CD4-positive, alpha-beta T cell treated with Interleukin-4 for 1 hour (primary cell): Measurements from ENCODE around the gene TMUB1.

Experiments
- DNase-seq, 2 donors: peaks; one replicate each; pipeline ENCODE4 v3.0.0-alpha.2; 2020 to 2022

The TMUB1 gene

DNA sequence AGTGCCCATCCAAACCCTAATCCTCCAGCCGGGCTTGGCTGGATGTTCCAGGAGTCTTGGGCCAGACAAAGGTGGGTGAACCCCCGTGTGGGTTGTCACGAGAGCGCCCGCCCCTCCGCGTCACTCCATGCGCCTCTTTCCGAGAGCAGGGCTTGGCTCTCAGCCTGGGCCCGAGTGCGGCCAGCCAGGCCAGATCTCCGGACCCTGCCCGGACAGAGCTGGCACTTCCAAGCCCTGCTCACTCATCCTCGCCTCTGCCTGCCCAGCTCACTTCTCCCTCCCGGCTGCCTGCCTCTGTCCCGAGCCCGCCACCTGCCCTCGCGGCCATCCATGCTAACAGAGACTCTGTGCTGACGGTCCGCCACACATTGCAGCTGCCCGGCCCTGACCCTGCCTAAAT is 37.6 kb upstream of the TMUB1 start:
- no peak for DNase-seq

- DNase-seq: no peak
Observed at GRCh38 chr7:151119902-151120301, 36.6 kb upstream of the TMUB1 start.

GRCh38 chr7:151119055-151119415 is 35.7 kb upstream of the TMUB1 start:
- DNase-seq: no peak

- DNase-seq: no peak
Observed at GRCh38 chr7:151118108-151119054, 35.1 kb upstream of the TMUB1 start.

DNA sequence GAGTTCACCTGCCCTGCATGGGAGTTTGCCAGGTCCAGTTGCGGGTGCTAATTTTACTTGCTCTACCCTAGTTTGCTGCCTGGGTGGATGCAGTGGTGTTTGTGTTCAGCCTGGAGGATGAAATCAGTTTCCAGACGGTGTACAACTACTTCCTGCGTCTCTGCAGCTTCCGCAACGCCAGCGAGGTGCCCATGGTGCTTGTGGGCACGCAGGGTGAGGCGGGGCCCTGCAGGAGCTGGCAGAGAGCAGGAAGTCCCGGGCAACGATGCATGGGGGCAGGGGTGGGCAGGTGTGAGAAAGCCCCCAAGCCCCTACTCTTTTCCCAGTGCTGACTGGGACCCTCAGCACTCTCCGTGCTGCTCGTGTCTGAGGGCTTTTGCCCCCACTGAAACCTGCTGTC is 34.3 kb upstream of the TMUB1 start:
- peak; percentile 28 to 50 for DNase-seq

DNA sequence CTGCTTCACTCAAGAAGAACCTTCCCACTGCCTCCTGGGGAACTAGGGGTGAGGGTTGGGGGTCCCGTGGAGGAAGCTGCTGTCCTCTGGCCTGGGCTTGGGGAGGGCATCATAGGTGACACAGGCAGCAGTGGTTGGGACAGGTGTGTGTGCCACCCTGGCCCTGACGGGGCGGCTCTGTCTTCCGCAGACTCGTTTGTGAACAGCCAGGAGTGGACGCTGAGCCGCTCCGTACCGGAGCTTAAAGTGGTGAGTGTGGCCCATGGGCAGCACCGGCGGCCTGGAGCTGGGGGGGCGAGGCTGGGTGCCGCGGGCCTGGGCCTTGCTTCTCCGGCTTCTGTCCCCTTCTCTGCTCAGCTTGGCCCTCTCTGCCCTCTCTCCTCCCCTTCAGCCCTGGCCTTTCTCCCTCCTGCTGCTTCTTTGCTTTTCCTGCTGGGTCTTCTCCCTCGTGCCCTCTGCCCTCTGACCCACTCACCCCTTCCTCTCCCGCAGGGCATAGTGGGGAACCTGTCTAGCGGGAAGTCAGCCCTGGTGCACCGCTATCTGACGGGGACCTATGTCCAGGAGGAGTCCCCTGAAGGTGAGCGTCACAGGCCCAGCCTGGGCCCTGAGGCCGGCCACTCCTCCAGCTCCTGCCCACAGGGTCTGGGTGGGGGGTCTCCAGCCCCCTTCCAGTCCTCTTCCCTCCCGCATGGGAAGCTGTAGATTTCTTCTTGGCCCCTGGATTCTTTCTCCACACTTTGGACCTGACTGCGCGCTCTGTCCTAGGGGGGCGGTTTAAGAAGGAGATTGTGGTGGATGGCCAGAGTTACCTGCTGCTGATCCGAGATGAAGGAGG is 33.5 kb upstream of the TMUB1 start:
- DNase-seq: no peak

GRCh38 chr7:151115836-151116418 is 32.6 kb upstream of the TMUB1 start:
- no peak for DNase-seq

DNA sequence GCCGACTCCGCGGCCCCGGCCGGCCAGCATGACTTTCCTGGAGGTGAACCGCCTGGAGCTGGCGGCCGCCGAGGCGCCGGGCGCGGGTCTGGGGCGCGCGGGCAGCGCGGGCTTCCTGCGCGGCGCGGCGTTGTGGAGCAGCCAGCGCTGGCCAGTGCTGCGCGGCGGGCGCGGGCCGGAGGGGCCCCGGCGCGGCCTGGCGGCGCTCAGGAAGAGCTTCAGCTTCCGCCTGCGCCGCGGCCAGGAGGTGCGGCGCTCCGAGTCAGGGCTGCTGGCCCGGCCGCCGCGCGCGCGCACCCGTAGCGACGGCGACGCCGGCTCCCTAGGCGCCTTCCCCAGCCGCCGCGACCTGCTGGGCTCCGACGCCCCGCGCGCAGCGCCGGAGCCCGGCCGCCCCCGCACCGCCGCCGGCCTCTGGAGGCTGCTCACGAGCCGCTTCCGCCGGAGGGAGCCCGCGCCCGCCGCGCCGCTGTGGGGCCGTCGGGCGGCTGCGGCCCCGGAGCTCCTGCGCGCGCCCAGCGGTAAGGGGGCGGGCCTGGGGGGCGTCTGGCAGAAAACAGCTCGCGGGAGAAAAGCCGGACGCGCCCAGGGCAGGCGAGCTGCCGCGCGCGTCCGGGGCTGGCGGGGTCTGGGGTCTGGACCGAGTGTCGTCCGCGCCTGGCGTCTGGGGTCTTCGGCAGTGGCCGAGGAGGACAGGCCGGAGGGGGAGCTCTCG is 32.0 kb upstream of the TMUB1 start:
- peak in 1 of 2 donors; percentile 22 for DNase-seq

DNA sequence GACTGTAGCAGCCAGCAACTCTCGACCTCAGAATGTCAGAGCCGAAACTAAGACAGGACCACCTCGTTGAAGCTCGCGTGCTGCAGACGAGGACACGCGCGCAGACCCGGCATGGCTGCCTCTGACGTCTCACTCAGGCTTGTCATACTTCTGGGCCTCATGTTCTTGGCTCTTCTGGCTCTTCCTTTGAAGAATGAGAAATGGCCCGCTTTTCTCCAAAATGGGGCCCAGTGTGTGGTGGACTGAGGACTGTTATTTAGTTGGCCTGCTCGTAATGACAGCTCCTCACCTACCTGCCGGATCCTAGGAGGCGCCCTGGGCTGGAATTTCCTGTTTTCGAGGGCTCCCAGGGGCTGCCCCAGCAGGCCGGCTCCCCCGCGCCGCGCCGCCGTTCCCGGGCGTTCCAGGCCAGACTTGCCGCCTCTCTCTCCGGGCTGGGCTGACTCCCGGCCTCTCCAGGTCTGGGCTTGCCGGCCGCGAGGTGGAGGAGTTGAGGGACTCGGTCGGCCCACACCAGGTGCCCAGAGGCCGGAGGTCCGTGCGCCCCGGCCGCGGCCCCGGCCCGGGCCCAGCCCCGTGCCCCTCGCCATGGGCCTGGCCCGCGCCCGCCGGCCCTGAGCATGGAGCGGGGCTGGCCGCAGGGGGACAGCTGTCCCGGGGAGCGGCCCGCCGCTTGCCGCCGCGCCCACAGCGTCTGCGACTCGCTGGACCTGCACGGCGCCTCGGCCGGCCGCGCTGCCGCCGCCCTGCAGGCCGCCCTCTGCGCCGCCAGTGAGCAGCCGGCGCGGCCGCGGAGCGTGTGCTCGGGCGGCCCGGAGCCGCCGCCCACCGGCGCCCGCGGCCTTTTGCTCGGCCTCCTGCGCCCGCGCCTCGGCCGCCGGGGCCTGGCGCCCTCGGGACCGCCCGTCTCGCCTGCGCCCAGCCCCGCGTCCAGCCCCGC is 31.1 kb upstream of the TMUB1 start:
- DNase-seq: no peak

DNA sequence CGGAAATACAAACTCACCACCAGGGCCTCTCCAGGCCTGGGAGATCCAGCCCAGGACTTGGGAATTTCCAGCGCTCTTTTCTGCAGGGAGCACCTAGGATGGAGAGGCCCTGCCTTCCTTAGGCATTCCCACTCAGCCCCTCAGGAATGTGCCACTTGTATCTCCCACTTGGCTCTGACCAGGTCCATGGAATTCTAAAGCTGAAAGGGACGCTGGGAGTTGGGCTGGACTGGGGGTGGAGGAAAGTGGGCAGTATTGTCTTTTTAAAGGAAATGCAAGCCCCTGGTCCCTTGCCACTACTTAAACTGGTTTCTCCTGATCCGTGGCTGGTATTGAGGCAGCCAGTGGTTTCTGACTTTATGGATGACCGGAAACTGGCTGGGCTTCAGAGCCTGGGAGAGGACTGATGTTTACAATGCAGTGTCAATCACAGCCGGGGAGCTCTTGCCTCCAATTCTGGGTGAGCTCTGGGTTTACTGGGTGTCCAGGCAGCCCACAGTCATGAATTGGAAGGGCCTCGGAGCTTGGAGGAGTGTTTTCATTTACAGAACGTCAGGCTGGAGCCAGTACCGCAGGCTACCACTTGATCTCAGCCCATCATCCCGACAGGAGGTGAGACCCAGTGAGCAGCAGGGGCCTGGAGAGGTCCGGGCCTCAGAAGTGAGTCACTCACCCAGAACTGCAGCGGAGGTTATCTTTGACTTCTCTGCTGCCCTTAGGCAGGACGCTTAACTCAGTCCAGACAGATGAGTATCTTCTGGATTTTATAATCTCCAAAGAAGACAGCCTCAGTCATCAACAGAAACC is 30.3 kb upstream of the TMUB1 start:
- DNase-seq: no peak

GRCh38 chr7:151110941-151111645 is 27.8 kb upstream of the TMUB1 start:
- peak; percentile 75 to 77 for DNase-seq

DNA sequence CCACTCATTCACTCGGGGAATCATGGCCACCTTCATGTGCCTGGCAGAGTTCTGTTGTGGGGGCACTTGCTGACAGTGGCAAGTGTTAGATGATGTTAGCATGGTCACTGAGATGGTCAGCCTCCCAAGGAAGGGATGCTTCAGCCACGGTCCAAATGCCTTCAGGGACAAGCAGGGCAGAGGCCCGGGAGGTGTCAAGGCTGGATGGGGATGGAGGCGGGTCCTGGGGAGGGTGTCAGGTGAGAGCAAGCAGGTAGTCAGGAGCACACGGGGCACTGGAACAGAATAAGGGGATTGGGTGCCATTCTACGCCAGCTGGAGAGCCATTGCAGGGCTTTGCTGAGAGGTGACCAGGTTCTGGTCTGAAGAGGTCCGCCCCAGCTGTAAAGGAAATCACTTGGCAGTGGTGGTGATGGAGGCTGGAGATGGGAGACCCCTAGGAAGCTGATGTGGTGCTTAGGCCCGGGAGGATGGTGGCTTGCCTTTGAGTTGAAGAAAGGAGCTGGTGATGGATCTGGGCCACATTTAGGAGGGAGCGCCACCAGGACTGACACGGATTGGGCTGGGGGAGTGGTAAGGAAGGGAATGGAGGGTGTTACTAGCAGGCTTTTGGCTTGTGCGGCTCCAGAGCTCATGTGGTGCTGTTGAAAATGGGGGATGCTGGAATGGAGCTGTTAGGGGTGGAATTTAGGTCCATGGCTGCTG is 27.1 kb upstream of the TMUB1 start:
- DNase-seq: no peak

DNA sequence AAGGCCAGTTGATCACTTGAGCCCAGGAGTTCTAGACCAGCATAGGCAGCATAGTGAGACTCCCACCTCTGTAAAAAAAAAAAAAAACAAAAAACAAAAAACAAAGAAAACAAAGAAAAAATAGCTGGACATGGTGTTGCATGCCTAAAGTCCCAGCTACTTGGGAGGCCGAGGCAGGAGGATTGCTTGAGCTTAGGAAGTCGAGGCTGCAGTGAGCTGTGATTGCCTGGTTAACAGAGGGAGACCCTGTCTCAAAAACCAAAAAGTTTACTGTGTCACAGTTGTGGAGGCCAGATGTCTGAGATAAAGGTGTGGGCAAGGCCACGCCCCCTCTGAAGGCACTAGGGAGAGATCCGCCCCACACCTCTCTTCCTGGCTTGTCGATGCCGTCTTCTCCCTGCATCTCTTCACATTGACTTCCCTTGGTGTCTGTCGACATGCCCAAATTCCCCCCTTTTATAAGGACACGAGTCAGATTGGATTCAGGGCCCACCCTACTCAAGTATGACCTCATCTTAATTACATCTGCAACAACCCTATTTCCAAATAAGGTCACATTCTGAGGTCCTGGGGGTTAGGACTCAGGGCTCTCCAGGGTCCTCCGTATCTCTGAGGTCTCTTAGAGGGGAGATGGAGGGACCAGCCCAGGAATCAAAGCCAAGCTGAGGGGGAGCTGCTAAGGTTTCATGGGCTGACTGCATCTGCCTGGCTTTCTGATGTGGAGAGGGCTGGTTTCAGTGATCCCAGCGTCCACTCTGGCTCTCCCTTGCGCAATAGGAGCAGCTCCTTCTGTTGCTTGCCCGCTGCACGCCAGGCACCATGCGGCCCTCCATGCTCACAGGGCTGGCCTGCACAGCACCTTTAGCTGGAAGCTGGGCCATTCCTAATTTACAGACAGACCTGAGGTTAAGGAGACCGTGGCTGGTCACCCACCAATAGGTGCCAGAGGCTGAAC is 26.1 kb upstream of the TMUB1 start:
- DNase-seq: no peak

GRCh38 chr7:151107882-151108281 is 24.6 kb upstream of the TMUB1 start:
- no peak for DNase-seq

DNA sequence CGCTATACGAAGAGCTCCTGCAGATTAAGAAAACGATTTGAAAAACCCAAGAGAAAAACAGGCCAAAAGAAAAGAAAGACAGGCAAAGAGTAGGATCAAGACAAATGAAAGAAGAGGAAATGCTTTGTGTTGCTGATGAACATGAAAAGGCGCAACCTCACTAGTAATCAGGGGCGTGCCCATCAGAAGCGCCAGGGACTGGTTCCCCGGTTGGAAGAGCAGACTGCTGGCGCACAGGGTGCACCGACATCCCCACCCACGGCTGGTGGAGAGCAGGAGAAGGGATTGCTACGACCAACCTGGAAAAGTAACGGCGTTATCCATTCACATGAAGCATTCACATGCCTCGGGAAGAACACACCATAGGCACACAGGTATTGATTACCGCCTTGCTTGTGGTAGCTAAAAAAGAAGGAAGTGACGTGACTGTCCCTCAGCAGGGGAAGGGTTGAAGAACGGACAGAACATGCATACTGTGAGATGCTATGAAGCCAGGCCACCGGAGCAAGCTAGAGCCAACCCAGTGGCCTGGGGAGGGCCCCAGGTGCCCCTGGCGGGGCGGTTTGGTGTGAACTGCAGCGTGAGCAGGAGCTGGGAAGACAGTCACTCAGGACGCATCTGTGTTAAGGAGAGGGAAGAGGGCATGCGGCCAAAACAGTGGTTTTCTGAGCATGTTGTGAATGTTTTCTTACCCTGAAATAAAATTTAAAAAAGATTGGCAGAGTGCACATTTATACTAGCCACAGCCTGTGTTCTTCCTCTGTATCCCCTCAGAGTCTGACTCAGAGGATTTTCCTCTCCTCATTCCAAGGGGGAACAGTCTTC is 21.3 kb upstream of the TMUB1 start:
- DNase-seq: no peak

- DNase-seq: no peak
Observed at GRCh38 chr7:151103973-151104372, 20.7 kb upstream of the TMUB1 start.

- no peak for DNase-seq
Observed at GRCh38 chr7:151102991-151103390, 19.7 kb upstream of the TMUB1 start.
